K562 (cell line): ENCODE measurements around the gene BNC2. TPM values are rescaled to one million over a fixed set of nuclear protein-coding genes. Genes with fewer than 3 reads are reported as not detected.

Experiments used
- ATAC-seq: fragments of 200-7000 bp; cut with Tn5 transposase; 3 replicates; pipeline ENCODE4 v1.9.1; 2020; ENCODE audit warnings: moderate library complexity
- BruUV-seq: library from RNA; stranded (reverse); fragments of 400-500 nt; replicated peaks from 2 replicates; lab custom pipeline; 2021; lab: Mats Ljungman, UMichigan
- CTCF ChIA-PET: fragments of 300-600 bp; formaldehyde crosslinking; extraction: SDS; loops from one replicate; lab custom pipeline; 2021; ENCODE audit warnings: low intra/inter-chr PET ratio; lab: Yijun Ruan, JAX
- POLR2A ChIA-PET: fragments of 300-600, 350-650 bp; sonication (Branson Sonifier 250); formaldehyde crosslinking; extraction: SDS; loops from one replicate; lab custom pipeline; 2021; ENCODE audit warnings: antibody characterized with exemption, inconsistent platforms; lab: Yijun Ruan, JAX
- DNase-seq, 4 experiments: peaks; one replicate each; pipeline versions ENCODE4 v3.0.0 to v3.0.0-alpha.2; 2011 to 2018; ENCODE audit warnings: low spot score in 3 of 4, mixed read lengths in 3 of 4; ENCODE audit errors: extremely low read depth in 1 of 4
- FAIRE-seq: peaks from 2 replicates; lab custom pipeline; 2011; peaks lifted over from hg19 to GRCh38; lab: Jason Lieb, UNC
- H2AFZ ChIP-seq: 2 replicates; pipeline ENCODE4 v1.6.0; 2011; ENCODE audit warnings: low read depth, low read length, control low read depth, inconsistent platforms
- H3K27ac ChIP-seq: fragments of 200-600 bp; 3 replicates; pipeline ENCODE4 v1.8.0; 2011; ENCODE audit warnings: low read depth, mild to moderate bottlenecking, control low read depth, inconsistent platforms, low read length, moderate library complexity, mixed read lengths; ENCODE audit errors: extremely low read depth
- H3K27me3 ChIP-seq, 2 experiments: fragments of 300-600 bp in 1 of 2; 2 replicates in 1 of 2; 3 replicates in 1 of 2; pipeline versions ENCODE4 v1.6.0 to v1.8.0; 2011; ENCODE audit warnings: inconsistent platforms in 2 of 2, low read length in 2 of 2, mild to moderate bottlenecking in 1 of 2, mixed read lengths in 1 of 2, moderate library complexity in 1 of 2; ENCODE audit not compliant: control insufficient read depth in 2 of 2, insufficient read depth in 2 of 2
- H3K36me3 ChIP-seq: fragments of 300-600 bp; 3 replicates; pipeline ENCODE4 v1.8.0; 2011; ENCODE audit warnings: mild to moderate bottlenecking, low read length, inconsistent platforms; ENCODE audit not compliant: control insufficient read depth, insufficient read depth
- H3K4me1 ChIP-seq, 2 experiments: fragments of 200-600 bp in 1 of 2; replicated peaks in 1 of 2; 2 replicates in 1 of 2; 3 replicates in 1 of 2; pipeline versions ENCODE4 v1.5.1 to v1.8.0; 2011; ENCODE audit warnings: inconsistent platforms in 2 of 2, low read length in 2 of 2, mild to moderate bottlenecking in 1 of 2, mixed read lengths in 1 of 2, moderate library complexity in 1 of 2; ENCODE audit not compliant: control insufficient read depth in 2 of 2, insufficient read depth in 2 of 2
- H3K4me2 ChIP-seq: 2 replicates; pipeline ENCODE4 v1.6.1; 2011; ENCODE audit warnings: low read length, control low read depth, inconsistent platforms, mixed read lengths; ENCODE audit not compliant: insufficient read depth
- H3K4me3 ChIP-seq: fragments of 200-600 bp; sonication (generic), shearing (Covaris generic); 2 replicates; pipeline ENCODE4 v1.5.1; 2016; ENCODE audit warnings: control low read depth, inconsistent platforms
- H3K79me2 ChIP-seq: fragments of 200-600 bp; 3 replicates; pipeline ENCODE4 v1.8.0; 2011; ENCODE audit warnings: low read length, inconsistent platforms; ENCODE audit not compliant: control insufficient read depth, insufficient read depth
- H3K9ac ChIP-seq, 2 experiments: 2 replicates each; pipeline versions ENCODE4 v1.6.0 to v1.6.1; 2011; ENCODE audit warnings: low read depth in 2 of 2, low read length in 2 of 2, control low read depth in 1 of 2, inconsistent platforms in 1 of 2, mild to moderate bottlenecking in 1 of 2, mixed read lengths in 1 of 2; ENCODE audit not compliant: insufficient read depth in 1 of 2
- H3K9me1 ChIP-seq: one replicate; pipeline ENCODE4 v1.6.0; 2011; ENCODE audit warnings: inconsistent platforms, mild to moderate bottlenecking, low read length, moderate library complexity; ENCODE audit not compliant: control insufficient read depth, insufficient read depth
- H3K9me3 ChIP-seq: replicated peaks from 2 replicates; pipeline ENCODE4 v1.5.1; 2011; ENCODE audit warnings: low read depth, low read length, inconsistent platforms; ENCODE audit not compliant: control insufficient read depth, insufficient read depth
- H4K20me1 ChIP-seq: replicated peaks from 2 replicates; pipeline ENCODE4 v1.6.1; 2011; ENCODE audit warnings: low read length, inconsistent platforms, mixed read lengths; ENCODE audit not compliant: control insufficient read depth, insufficient read depth
- BCOR ChIP-seq: fragments of 450-650 bp; IDR thresholded peaks from 2 replicates; pipeline ENCODE4 v1.6.1; 2016
- DEAF1 ChIP-seq: fragments of 450-650 bp; formaldehyde crosslinking; IDR thresholded peaks from 2 replicates; pipeline ENCODE4 v1.4.0; 2020; ENCODE audit warnings: mild to moderate bottlenecking, moderate library complexity
- MYNN ChIP-seq, 2 experiments: sonication (generic); formaldehyde crosslinking in 1 of 2; IDR thresholded peaks; 2 replicates each; pipeline versions ENCODE4 v1.5.0 to v1.6.1; 2016 to 2020; ENCODE audit warnings: antibody characterized with exemption in 1 of 2, missing genetic modification reagents in 1 of 2
- POLR2AphosphoS2 ChIP-seq: IDR thresholded peaks from 2 replicates; pipeline ENCODE4 v1.6.1; 2012; ENCODE audit warnings: low read length, improper control_type of control experiment
- RBM39 ChIP-seq: fragments of 200-400 bp; formaldehyde crosslinking; optimal IDR thresholded peaks from 2 replicates; pipeline ENCODE3; 2018; ENCODE audit warnings: low read depth, low read length
- WGBS: fragments of 100-300 bp; shearing (Covaris generic); methylation state at CpG from one replicate; pipeline ENCODE4 v1.1.6; 2016; ENCODE audit warnings: low coverage, mixed read lengths; ENCODE audit not compliant: insufficient coverage; ENCODE audit errors: missing lambda C conversion rate; 5-methylcytosine and 5-hydroxymethylcytosine counted together
- in situ Hi-C: fragments of 300-500 bp; cut with MboI; formaldehyde crosslinking; loops from 4 replicates; pipeline ENCODE4 v1.15.0; 2018; ENCODE audit warnings: inconsistent platforms, mixed read lengths
- intact Hi-C: fragments of 100-400 bp; cut with micrococcal nuclease; formaldehyde crosslinking; loops from 2 replicates; pipeline ENCODE4 v1.14.2; 2022
- polyA plus RNA-seq, 8 experiments: library from polyadenylated mRNA; depleted of rRNA in 4 of 8; stranded (reverse) in 5 of 8; unstranded in 3 of 8; fragments of >200 nt; fragmentation: Nextera tagmentation in 2 of 8; fragmentation: Illumina TruSeq in 1 of 8; extraction: Ambion mirVana in 2 of 8; extraction: Trizol in 1 of 8; gene quantifications; 2 replicates each; pipeline versions ENCODE4 v1.2.1 to v1.2.3, GENCODE V29; 2011 to 2014; ENCODE audit warnings: inconsistent platforms in 1 of 8, missing spikeins in 1 of 8
- total RNA-seq, 7 experiments: library from RNA; depleted of rRNA in 6 of 7; stranded (reverse); fragments of >200 nt in 6 of 7; fragmentation: Illumina TruSeq in 2 of 7; extraction: Trizol in 2 of 7; gene quantifications; 2 replicates each; pipeline versions ENCODE4 v1.2.1 to v1.2.3, GENCODE V29; 2011 to 2021; ENCODE audit warnings: low replicate concordance in 1 of 7

BNC2 gene
- total and polyA plus RNA-seq, 9 of the 15 experiments (the other 6 are each of a cell fraction or from before 2014, with no cell fraction given): not detected

GRCh38 chr9:16453390-16453789 is 417.1 kb downstream of the BNC2 start:
- no peak overlapping the region for H3K27ac ChIP-seq
- no peak for DNase-seq
- H3K9me3 ChIP-seq: no peaks in the 10 kb centered on the region
- no peak for ATAC-seq
- WGBS: 0% methylated on average over 3 of the region's 3 CpGs
- H3K36me3 ChIP-seq: no peaks in the 10 kb centered on the region
- in situ Hi-C loops (no loop called here), intact Hi-C loops (no loop called here)
- no TSS peak for BruUV-seq
- H3K9ac ChIP-seq: no peak overlapping the region
- no peak for FAIRE-seq
- no peaks in the 10 kb centered on the region for H3K4me1 ChIP-seq
- CTCF ChIA-PET: no interaction called here
- H3K4me2 ChIP-seq: no peak overlapping the region
- H3K27me3 ChIP-seq: no peaks in the 10 kb centered on the region
- H3K4me3 ChIP-seq: no peak overlapping the region
- POLR2A ChIA-PET: no interaction called here
- H3K9me1 ChIP-seq: no peaks in the 10 kb centered on the region
- H4K20me1 ChIP-seq: no peaks in the 10 kb centered on the region
- H3K79me2 ChIP-seq: no peaks in the 10 kb centered on the region
- no peak for TF ChIP-seq BCOR
- H2AFZ ChIP-seq: no peak overlapping the region

- no TSS peak for BruUV-seq
- Histone ChIP-seq H3K4me2 (no peak overlapping the region), H3K36me3 (no peaks in the 10 kb centered on the region), H3K27ac (no peak overlapping the region), H3K9ac (no peak overlapping the region), H3K27me3 (no peaks in the 10 kb centered on the region), H2AFZ (no peak overlapping the region), H3K4me1 (no peaks in the 10 kb centered on the region), H3K79me2 (no peaks in the 10 kb centered on the region), H3K9me3 (no peaks in the 10 kb centered on the region), H3K9me1 (no peaks in the 10 kb centered on the region), H3K4me3 (no peak overlapping the region), H4K20me1 (no peaks in the 10 kb centered on the region)
- no peak for ATAC-seq
- TF ChIP-seq MYNN (IDR thresholded peaks at IDR 0.05) (no peak), MYNN (CRISPR knock-in tag; IDR thresholded peaks at IDR 0.05) (no peak), DEAF1 (CRISPR knock-in tag) (no peak), RBM39 (no peak), POLR2AphosphoS2 (no peak)
- POLR2A ChIA-PET: no interaction called here
- 0% methylated on average over 3 of the region's 3 CpGs for WGBS
- in situ Hi-C loops (no loop called here), intact Hi-C loops (no loop called here)
- CTCF ChIA-PET: no interaction called here
- DNase-seq: no peak
- FAIRE-seq: no peak
Observed at GRCh38 chr9:16450578-16450977, 419.9 kb downstream of the BNC2 start.
